HG02970 (cell line): ENCODE data around the gene PTPRN2.
"Not testable (repeated sequence)": the region's sequence is repeated elsewhere in the genome, so short reads cannot be mapped to it uniquely, and the experiment has no call there.

Source experiments
- ATAC-seq: cut with Tn5 transposase; IDR thresholded peaks from one replicate; pipeline ENCODE4 v1.9.1; 2021; ENCODE audit warnings: mild to moderate bottlenecking, moderate library complexity, moderate number of reproducible peaks; ENCODE audit not compliant: unreplicated experiment, low FRiP score

PTPRN2 gene

GRCh38 chr7:157987906-157988305 is 599.7 kb downstream of the PTPRN2 start:
- ATAC-seq: no peak

GRCh38 chr7:157986051-157986450 is 601.6 kb downstream of the PTPRN2 start:
- ATAC-seq: no peak

GRCh38 chr7:157985636-157986035 is 602.0 kb downstream of the PTPRN2 start:
- ATAC-seq: no peak

- ATAC-seq: no peak
Observed at GRCh38 chr7:157984423-157985163, 603.0 kb downstream of the PTPRN2 start.

GRCh38 chr7:157983502-157984422 is 603.9 kb downstream of the PTPRN2 start:
- ATAC-seq: no peak

- no peak for ATAC-seq
Observed at GRCh38 chr7:157981778-157982177, 605.8 kb downstream of the PTPRN2 start.

- ATAC-seq: no peak
Observed at GRCh38 chr7:157980774-157981173, 606.8 kb downstream of the PTPRN2 start.

- ATAC-seq: not testable (repeated sequence)
Observed at GRCh38 chr7:157980341-157980731, 607.3 kb downstream of the PTPRN2 start.

- no peak for ATAC-seq
Observed at GRCh38 chr7:157979636-157980340, 607.8 kb downstream of the PTPRN2 start.

- ATAC-seq: no peak
Observed at GRCh38 chr7:157978766-157979165, 608.9 kb downstream of the PTPRN2 start.

- ATAC-seq: no peak
Observed at GRCh38 chr7:157977717-157978496, 609.7 kb downstream of the PTPRN2 start.

GRCh38 chr7:157977306-157977705 is 610.3 kb downstream of the PTPRN2 start:
- no peak for ATAC-seq

GRCh38 chr7:157976406-157976805 is 611.2 kb downstream of the PTPRN2 start:
- no peak for ATAC-seq

- no peak for ATAC-seq
Observed at GRCh38 chr7:157975401-157976372, 611.9 kb downstream of the PTPRN2 start.

- ATAC-seq: no peak
Observed at GRCh38 chr7:157974678-157975230, 612.9 kb downstream of the PTPRN2 start.

- no peak for ATAC-seq
Observed at GRCh38 chr7:157973971-157974677, 613.5 kb downstream of the PTPRN2 start.

GRCh38 chr7:157972914-157973313 is 614.7 kb downstream of the PTPRN2 start:
- no peak for ATAC-seq

- ATAC-seq: no peak
Observed at GRCh38 chr7:157971501-157971900, 616.1 kb downstream of the PTPRN2 start.
